HG03571 (cell line): ENCODE measurements around the gene NUP133.
"Not testable (repeated sequence)": the region's sequence is repeated elsewhere in the genome, so short reads cannot be mapped to it uniquely, and the experiment has no call there.

Source experiments
- ATAC-seq: cut with Tn5 transposase; IDR thresholded peaks from one replicate; pipeline ENCODE4 v1.9.1; 2021; ENCODE audit not compliant: unreplicated experiment

Gene NUP133

DNA sequence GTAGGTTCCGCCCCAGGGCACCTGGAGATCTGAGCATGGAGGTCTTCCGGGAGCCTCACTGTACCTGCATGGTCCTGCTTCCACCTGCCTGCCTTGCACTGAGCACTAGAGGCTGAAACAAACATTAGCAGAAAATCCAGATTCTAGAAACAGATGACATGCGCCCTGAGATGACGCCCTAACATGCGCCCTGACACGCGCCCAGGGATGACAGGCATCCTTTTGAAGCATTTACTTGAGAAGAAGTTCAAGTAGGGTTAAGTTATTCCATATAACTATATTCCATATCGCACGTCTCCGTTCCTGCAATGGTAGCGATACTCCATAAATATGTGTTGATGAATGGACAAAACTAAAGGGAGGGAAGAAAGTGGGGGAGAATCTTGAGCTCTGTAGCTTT, 87.9 kb downstream of the NUP133 start:
- no peak for ATAC-seq

DNA sequence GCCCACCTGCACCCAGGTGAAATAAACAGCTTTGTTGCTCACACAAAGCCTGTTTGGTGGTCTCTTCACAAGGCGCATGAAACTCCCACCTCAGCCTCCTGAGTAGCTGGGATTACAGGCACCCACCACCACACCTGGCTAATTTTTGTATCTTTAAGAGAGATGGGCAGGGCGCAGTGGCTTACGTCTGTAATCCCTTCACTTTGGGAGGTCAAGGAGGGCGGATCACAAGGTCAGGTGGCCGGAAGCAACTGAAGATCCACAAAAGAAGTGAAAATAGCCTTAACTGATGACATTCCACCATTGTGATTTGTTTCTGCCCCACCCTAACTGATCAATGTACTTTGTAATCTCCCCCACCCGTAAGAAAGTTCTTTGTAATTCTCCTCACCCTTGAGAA, 89.6 kb downstream of the NUP133 start:
- not testable (repeated sequence) for ATAC-seq

DNA sequence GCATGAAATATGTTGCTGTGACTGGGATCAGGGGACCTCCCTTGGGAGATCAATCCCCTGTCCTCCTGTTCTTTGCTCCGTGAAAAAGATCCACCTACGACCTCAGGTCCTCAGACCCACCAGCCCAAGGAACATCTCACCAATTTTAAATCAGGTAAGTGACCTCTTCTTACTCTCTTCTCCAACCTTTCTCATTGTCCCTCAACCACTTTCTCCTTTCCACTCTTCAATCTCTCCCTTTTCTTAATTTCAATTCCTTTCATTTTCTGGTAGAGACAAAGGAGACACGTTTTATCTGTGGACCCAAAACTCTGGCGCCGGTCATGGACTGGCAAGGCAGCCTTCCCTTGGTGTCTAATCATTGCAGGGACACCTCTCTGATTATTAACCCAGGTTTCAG, 95.3 kb downstream of the NUP133 start:
- not testable (repeated sequence) for ATAC-seq

DNA sequence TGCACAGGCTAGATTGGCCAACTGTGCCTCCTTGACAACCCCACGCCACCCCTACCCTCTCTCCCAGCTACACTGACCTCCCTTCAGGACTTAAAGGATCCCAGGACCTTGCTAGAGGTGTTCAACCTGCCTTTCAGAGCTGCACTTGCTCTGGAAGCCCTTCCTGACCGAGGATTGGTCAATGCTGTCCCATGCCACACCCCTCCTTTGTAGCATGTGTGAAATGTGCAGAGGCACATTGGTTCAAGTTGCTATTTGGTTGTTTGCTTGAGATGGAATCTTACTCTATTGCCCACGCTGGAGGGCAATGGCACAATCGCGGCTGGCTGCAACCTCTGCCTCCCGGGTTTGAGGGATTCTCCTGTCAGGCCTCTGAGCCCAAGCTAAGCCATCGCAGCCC, 96.1 kb downstream of the NUP133 start:
- no peak for ATAC-seq

DNA sequence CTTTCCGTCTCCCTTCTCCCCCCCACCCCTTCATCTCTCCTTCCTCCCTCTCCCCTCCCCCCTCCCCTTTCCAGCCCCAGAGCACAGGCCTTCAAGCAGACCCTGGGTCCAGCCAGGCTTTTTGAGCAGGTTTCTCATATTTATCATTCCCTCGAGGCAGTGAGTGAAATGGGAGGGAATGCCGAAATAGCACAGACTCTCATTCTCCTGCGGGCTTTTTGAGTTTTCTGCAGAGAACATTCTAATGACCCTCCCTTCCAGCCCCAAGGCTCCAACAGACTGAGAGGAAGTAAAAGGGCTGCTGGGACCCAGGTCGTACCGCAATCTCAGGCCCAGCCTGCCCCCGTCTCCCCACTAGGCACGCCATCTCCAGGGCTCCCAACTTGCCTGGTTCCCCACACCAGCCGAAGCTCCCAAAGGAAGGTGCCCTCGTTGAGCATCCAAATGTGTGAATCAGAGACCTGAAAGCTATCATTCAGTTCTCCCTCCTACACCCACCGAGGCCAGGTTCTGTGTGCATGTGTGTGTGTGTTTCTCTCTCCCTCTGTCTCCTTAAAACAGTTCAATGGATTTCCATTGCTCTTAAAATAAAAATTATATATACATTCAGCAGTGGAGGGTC, 96.6 kb downstream of the NUP133 start:
- ATAC-seq, result no peak

DNA sequence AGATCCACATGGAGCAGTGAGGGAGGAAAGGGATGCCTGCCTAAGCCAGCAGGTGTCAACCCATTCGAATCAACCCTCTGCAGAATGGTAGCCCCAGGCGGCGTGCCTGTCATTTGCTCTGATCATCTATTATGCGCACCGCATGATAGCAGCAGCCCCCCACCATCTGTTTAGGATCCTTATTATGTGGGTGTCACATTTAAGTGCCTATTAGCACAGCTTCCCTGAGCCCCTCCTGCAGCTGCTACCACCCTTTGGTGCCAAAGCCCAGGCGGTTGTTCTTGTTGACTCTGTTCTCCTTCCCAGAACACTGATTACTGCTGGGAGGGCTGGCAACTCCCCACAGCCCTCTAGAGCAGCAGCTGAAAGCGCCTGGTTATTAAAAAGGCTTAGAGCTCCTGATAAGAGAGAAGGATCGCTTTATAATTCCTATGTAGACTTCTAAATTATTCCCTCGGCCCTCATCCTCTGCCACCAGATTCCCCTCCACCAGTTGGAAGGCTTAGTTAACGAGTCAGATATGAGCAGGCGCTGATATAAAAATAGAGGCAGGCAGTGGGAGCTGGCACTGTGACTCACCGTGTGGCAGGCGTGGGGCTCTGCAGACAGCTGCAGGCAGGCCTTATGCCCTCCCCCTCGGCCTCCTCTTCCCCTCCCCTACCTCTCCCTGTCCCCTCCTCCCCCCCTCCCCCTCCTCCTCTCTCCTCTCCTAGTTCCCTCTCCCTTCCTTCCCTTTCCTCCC, 97.3 kb downstream of the NUP133 start:
- ATAC-seq, result no peak

DNA sequence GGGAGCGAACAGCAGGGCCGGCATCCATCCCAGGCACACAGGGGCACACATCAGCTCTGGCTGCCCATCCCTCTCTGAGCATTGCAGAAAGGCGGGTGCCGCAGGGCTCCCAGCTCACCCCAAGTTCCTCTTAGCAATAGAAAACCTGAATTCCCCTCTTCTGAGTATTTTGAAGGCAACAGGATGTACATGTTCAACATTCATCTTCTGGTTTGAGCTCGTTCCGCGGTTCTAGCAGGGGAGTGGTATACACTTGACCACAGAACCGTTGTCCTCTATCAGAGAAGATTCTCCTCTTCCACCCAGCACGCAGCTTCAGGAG, 97.8 kb downstream of the NUP133 start:
- ATAC-seq, result no peak

DNA sequence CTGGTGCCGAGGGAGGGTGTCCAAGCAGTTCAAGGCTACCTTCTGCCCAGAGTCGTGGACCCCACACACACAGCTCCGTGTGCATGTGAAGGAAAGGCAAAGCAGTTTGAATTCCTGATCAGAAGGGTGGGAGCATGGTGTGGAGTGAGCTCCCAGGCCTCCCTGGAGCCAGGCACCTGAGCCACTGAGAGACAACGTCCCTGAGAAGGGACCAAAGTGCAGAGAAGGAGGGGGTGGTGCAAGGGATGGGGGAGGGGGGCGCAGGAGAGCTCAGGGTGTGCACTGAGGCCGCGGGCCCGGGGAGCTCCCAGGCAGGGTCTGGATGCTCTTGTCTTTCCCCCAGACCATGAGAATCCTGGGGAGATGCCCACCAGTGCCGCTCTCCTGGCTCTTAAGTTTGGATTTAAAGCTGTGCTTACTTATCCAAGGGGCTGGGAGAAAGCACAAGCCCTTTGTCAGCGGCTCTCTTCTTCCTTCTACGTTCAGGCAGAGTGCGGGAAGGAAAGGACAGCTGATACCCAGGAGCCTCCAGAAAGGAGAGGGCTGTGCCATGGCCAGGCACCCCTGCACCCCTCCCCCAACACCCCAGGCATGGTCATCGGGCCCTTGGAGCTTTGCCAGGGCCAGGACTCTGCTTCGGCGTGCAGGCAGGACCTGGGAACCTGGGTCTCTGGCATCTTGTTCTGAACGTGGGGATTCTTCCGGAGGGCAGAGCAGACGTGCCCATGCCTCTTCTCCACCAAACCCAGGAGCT, 98.3 kb downstream of the NUP133 start:
- ATAC-seq, result no peak

DNA sequence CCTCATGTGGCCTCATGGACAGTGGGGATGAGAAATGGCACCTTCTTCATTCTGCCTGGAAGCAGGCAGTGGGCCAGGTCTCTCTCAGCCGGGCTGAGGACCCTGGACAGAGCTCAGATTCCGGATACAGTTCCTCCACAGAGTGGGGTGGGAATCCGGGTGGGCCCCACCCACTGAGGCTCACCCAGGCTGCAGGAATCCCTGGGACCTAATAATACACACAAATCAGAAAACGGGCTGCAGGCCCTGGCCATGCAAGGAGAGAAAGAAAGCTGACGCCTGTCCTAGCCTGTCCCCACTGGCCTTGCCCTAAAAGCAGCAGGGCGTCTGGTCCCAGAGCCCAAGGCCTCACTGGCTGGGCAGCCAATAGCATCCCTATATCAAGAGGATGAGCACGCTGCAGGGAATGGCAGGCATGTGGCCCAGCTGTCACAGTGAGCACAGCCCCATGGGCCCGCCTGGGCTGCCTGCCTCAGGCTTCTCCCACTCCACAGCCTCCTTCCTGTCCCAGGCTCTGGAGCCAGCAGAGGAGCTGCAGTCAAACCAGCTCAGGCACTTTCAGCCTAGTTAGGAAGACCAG, 99.6 kb downstream of the NUP133 start:
- ATAC-seq, result no peak

DNA sequence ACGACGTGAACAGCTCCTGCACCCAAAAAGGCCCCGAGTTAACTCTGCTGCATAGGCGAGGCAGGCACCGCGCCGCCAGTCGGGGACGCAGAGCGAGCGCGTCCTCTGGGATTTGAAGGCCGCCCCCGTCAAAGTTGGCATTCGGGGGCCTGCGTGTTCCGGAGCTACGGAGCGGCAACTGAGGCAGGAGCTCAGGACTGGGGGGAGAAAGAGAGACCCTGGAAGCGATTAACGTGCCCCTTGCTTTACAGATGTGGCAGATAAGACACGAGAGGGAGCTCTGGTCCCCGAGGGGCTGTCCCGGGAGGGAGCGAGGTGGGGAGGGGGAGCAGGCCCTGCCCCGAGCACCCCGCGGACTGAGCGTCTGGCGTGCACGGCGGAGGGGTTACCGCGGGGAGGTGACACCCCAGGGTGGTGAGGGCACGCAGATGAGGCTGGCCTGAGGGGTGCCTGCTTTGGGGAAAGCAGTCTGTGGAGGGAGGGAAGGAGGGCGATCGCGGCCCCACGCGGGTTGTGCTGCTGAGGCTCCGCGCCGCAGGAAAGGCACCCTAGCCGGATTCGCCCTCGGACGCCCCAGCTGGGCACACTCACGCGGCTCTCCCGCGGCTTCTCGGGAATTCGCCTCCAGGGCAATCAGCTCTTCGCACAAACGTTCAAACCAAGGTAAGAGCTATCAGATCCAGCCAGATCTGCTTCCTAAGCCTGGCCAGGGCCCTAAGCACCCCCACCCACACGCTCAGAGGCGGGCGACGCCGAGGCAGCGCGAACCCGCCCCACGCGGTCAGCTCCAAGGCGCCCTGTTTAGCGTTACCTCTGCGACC, 100.7 kb downstream of the NUP133 start:
- ATAC-seq, result no peak

DNA sequence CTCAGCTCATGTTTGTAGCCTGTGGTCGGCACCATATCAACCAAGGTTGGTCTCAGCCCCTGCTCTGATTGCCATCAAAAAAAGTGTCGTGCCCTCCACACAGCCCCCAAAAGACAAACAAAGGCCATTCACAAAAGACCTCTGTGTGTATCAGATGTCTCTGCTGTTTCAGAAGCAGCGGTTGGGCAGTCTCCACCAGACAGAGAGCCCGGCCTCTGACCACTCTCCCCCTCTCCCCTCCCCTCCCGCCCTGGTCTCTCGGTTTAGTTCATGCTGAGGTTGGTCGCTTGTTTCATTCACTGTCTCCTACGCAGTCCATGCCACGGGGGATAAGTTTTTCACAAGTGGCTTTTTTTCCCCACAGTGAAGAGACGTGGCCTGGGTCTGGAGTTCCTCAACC, 101.3 kb downstream of the NUP133 start:
- ATAC-seq, result no peak

DNA sequence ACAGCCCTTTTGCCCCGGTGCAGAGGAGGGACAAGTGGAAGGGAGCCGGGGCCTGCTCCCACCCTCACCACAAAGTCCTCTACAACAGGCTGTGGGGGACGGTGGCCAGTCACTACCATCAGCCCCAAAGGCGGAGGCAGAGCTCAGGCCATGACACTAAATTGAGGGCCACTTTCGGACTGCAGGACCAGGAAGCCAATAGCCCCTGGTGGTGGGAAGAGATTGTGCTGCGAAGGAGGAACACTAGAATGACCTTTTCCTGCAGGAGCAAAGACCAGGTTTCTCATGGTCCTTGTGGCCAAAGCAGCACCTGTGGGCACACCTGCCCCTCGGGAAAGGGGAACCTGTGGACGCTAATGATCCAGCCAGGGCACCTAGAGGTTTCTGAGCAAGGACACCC, 104.6 kb downstream of the NUP133 start:
- ATAC-seq, result no peak

DNA sequence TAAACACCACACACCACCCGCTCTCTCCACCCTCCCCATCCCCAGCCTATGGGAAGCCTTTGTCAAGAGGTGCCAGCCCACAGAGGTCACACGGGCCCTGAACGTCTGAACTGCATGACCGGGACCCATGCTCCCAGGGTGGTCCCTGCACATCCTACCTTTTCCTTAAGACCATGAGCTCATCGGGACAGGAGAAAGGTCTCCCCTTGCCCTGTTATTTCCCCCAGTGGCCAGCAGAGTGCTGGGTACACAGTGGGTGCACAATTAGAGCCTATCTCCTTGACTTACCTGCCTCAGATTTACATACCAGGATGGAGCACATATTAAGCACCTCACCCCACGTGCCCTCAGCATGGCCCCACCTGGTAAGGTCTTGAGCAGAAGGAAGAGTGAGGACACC, 105.1 kb downstream of the NUP133 start:
- ATAC-seq, result no peak

DNA sequence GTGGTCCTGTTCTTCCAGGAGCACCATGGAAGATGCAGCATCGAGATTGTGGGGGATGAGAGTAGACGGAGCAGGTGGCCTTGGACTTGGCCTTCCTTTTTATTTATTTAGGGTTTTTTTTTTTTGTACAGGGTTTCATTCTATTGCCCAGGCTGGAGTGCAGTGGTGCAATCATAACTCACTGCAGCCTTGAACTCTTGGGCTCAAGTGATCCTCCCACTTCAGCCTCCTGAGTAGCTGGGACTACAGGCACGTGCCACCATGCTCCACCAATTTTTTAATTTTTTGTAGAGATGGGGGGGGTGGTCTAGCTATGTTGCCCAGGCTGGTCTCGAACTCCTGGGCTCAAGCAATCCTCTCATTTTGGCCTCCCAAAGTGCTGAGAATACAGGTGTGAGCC, 105.8 kb downstream of the NUP133 start:
- not testable (repeated sequence) for ATAC-seq

DNA sequence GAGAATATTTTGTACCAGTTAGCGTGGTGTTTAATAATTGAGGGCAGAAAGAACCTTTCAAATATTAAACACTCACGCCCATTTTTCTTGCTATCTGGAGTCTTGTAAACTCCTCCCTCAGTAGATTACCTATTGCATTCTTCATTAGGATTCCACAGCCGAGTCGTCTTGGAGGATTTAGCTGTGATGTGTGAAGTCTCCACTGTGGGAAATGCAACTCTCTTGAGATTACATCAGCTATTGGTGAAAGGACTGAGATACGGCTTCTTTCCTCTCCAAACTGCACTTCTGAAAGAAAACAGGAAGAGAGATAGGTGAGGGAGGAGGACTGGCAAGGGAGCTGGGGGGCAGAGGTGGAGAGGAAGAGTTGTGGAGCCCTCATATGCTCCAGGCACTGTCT, 110.4 kb downstream of the NUP133 start:
- no peak for ATAC-seq

DNA sequence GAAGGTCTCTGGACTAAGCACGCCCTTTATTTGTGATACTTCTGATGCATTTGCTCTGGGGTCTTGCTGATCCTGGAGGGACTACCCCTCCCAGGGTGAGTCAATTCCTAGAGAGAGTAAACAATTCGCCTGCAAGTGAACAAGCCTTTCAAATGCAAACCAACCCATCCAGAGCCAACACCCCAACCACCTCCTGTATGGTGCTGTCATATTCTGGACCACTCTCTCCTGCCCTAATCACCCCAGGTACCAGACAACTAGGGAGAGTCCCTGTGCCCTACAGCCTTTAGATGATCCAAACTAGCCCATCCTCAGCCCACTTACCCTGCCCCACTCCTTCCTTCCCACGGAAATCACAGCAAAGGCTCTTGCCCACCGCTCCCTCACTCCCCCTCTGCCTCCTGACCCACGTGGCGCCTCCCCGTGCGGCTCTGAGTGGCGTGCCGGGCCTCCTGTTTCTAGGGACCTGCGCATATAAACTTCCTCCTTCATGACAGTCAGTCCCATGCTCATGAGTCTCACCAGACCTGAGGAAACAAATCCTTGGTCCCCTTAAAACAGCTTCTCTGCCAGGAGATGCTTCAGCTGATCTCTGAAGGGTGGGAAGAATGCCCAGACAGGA, 111.4 kb downstream of the NUP133 start:
- ATAC-seq, result no peak

DNA sequence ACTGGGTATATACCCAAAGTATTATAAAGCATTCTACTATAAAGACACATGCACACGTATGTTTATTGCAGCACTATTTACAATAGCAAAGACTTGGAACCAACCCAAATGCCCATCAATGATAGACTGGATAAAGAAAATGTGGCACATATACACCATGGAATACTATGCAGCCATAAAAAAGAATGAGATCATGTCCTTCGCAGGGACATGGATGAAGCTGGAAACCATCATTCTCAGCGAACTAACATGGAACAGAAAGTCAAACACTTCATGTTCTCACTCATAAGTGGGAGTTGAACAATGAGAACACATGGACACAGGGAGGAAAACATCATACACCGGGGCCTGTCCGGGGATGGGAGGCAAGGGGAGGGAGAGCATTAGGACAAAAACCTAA, 113.6 kb downstream of the NUP133 start:
- not testable (repeated sequence) for ATAC-seq

DNA sequence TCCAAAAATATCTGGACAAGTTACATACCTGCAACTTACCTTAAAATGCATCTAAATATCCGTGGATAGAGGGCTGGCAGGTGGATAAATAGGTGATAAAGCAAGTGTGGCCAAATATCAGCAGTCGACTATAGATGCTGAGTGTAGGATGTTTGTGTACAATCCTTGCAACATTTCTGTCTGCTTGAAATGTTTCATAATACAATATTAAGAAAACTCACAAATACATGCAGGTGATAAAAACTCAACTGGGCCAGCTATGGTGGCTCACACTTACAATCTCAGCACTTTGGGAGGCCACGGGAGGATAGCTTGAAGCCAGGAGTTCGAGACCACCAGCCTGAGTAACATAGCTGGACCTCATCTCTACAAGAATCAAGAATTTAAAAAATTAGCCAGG, 115.2 kb downstream of the NUP133 start:
- no peak for ATAC-seq
